NCI-H1930 (cell line): ENCODE data around the gene CXorf51B.
"Not testable (repeated sequence)": the region's sequence is repeated elsewhere in the genome, so short reads cannot be mapped to it uniquely, and the experiment has no call there.

Experiments used
- DNase-seq, 2 experiments: peaks; one replicate each; lab custom pipeline; 2025; lab: John Stamatoyannopoulos, UW

The CXorf51B gene

GRCh38 chrX:146809471-146809870, at the start of gene CXorf51B:
Gene CXorf51B (plus strand): TSS chrX:146809771. CDS start chrX:146809792, 21 bp downstream.
- not testable (repeated sequence) for DNase-seq

- DNase-seq: not testable (repeated sequence)
Observed at GRCh38 chrX:146814644-146815043, 5.1 kb downstream of the CXorf51B start, which contains the start of gene CXorf51A. Gene CXorf51A (minus strand): TSS chrX:146814744. CDS start chrX:146814723, 21 bp downstream.

- no peak for DNase-seq
Observed at GRCh38 chrX:146831994-146832393, 22.4 kb downstream of the CXorf51B start.

GRCh38 chrX:146854281-146854680, 44.7 kb downstream of the CXorf51B start:
- DNase-seq: no peak
